ENCODE measurements around the gene BGLAP.
"Not testable (repeated sequence)": the region's sequence is repeated elsewhere in the genome, so short reads cannot be mapped to it uniquely, and the experiment has no call there.

The BGLAP gene

GRCh38 chr1:156241926-156242325 lies at the start of gene BGLAP:
TSS of gene BGLAP (plus strand) at chr1:156242184. CDS start at chr1:156242232, 48 bp downstream.
- no peak for DNase-seq (ENCODE audit: low read depth)

- no peak for DNase-seq (ENCODE audit: low read depth)
Measured at GRCh38 chr1:156193208-156193487, 48.8 kb upstream of the BGLAP start.

GRCh38 chr1:156193488-156194299 lies 48.3 kb upstream of the BGLAP start, which contains the start of gene SLC25A44:
TSS of gene SLC25A44 (plus strand) at chr1:156194104. CDS start at chr1:156199848, 5,744 bp downstream.
- DNase-seq (ENCODE audit: low read depth), result peak; percentile 100

GRCh38 chr1:156194300-156194652 lies 47.7 kb upstream of the BGLAP start:
- DNase-seq (ENCODE audit: low read depth), result peak; percentile 52

- no peak for DNase-seq (ENCODE audit: low read depth)
Measured at GRCh38 chr1:156195853-156196252, 46.1 kb upstream of the BGLAP start.

- no peak for DNase-seq (ENCODE audit: low read depth)
Measured at GRCh38 chr1:156196445-156196844, 45.5 kb upstream of the BGLAP start.

GRCh38 chr1:156198831-156199349 lies 43.1 kb upstream of the BGLAP start:
- DNase-seq (ENCODE audit: low read depth), result no peak

GRCh38 chr1:156200044-156200443 lies 41.9 kb upstream of the BGLAP start:
- no peak for DNase-seq (ENCODE audit: low read depth)

- peak; percentile 72 for DNase-seq (ENCODE audit: low read depth)
Measured at GRCh38 chr1:156203331-156203730, 38.7 kb upstream of the BGLAP start.

- no peak for DNase-seq (ENCODE audit: low read depth)
Measured at GRCh38 chr1:156204686-156205085, 37.3 kb upstream of the BGLAP start.

GRCh38 chr1:156211243-156211642 lies 30.7 kb upstream of the BGLAP start:
- DNase-seq (ENCODE audit: low read depth), result peak; percentile 29

GRCh38 chr1:156212130-156212529 lies 29.9 kb upstream of the BGLAP start:
- no peak for DNase-seq (ENCODE audit: low read depth)

GRCh38 chr1:156212833-156213643 lies 28.9 kb upstream of the BGLAP start, which contains the start of gene PMF1:
TSS of gene PMF1 (plus strand) at chr1:156213007. CDS start at chr1:156213016, 9 bp downstream.
- DNase-seq (ENCODE audit: low read depth), result peak; percentile 98

- DNase-seq (ENCODE audit: low read depth), result no peak
Measured at GRCh38 chr1:156213644-156213966, 28.4 kb upstream of the BGLAP start.

- DNase-seq (ENCODE audit: low read depth), result peak; percentile 77
Measured at GRCh38 chr1:156214024-156214748, 27.8 kb upstream of the BGLAP start.

GRCh38 chr1:156216361-156217086 lies 25.5 kb upstream of the BGLAP start:
- not testable (repeated sequence) for DNase-seq (ENCODE audit: low read depth)

GRCh38 chr1:156217871-156218270 lies 24.1 kb upstream of the BGLAP start:
- DNase-seq (ENCODE audit: low read depth), result peak; percentile 46

- DNase-seq (ENCODE audit: low read depth), result no peak
Measured at GRCh38 chr1:156220226-156220625, 21.8 kb upstream of the BGLAP start.

GRCh38 chr1:156221986-156222692 lies 19.8 kb upstream of the BGLAP start:
- no peak for DNase-seq (ENCODE audit: low read depth)

GRCh38 chr1:156225677-156226014 lies 16.3 kb upstream of the BGLAP start:
- no peak for DNase-seq (ENCODE audit: low read depth)

- DNase-seq (ENCODE audit: low read depth), result no peak
Measured at GRCh38 chr1:156226116-156226538, 15.9 kb upstream of the BGLAP start.
